Middle frontal gyrus (tissue), 1 donor: Measurements from ENCODE around the gene SPHK2.

Source experiments
- DNase-seq: peaks from one replicate; pipeline ENCODE4 v3.0.0-alpha.2; 2015; ENCODE audit warnings: low spot score; ENCODE audit errors: extremely low spot score

Gene SPHK2

GRCh38 chr19:48658483-48658882 lies 39.2 kb downstream of the SPHK2 start:
- DNase-seq, result no peak

GRCh38 chr19:48659768-48660167 lies 40.5 kb downstream of the SPHK2 start:
- DNase-seq, result no peak

- DNase-seq, result peak; percentile 55
These were observed 41.8 kb downstream of the SPHK2 start for GRCh38 chr19:48660852-48661710.

GRCh38 chr19:48661711-48662090 lies 42.4 kb downstream of the SPHK2 start:
- DNase-seq, result no peak

- DNase-seq, result no peak
These were observed 44.4 kb downstream of the SPHK2 start for GRCh38 chr19:48663667-48664066.

GRCh38 chr19:48664476-48664875 lies 45.2 kb downstream of the SPHK2 start:
- DNase-seq, result no peak

- no peak for DNase-seq
These were observed 46.5 kb downstream of the SPHK2 start for GRCh38 chr19:48665786-48666185.

GRCh38 chr19:48668332-48668731 lies 49.0 kb downstream of the SPHK2 start:
- no peak for DNase-seq

- no peak for DNase-seq
These were observed 49.5 kb downstream of the SPHK2 start for GRCh38 chr19:48668761-48669160.

GRCh38 chr19:48669903-48670668 lies 50.8 kb downstream of the SPHK2 start:
- DNase-seq, result no peak

- DNase-seq, result no peak
These were observed 51.6 kb downstream of the SPHK2 start for GRCh38 chr19:48670699-48671445.

GRCh38 chr19:48671446-48671995 lies 52.2 kb downstream of the SPHK2 start:
- DNase-seq, result no peak

- no peak for DNase-seq
These were observed 53.7 kb downstream of the SPHK2 start, which contains the start of gene NTN5 for GRCh38 chr19:48672994-48673393. Gene NTN5 (minus strand): TSS chr19:48673017. CDS start chr19:48670986, 2,031 bp downstream.

GRCh38 chr19:48673436-48674100 lies 54.3 kb downstream of the SPHK2 start:
- DNase-seq, result no peak

GRCh38 chr19:48674216-48674809 lies 55.0 kb downstream of the SPHK2 start:
- no peak for DNase-seq

GRCh38 chr19:48674921-48675824 lies 55.9 kb downstream of the SPHK2 start:
- peak; percentile 83 for DNase-seq

- no peak for DNase-seq
These were observed 57.2 kb downstream of the SPHK2 start for GRCh38 chr19:48676487-48676886.

- no peak for DNase-seq
These were observed 57.6 kb downstream of the SPHK2 start for GRCh38 chr19:48676887-48677286.

- DNase-seq, result no peak
These were observed 58.9 kb downstream of the SPHK2 start for GRCh38 chr19:48678201-48678600.
